GM12801 (cell line): ENCODE results near the gene WAC.

Experiments
- TF ChIP-seq, protein P1 (sequence below): IDR thresholded peaks from one replicate; pipeline ENCODE4 v1.5.1; 2011; ENCODE audit warnings: control low read depth; ENCODE audit not compliant: insufficient read length; ENCODE audit errors: extremely low read depth

Gene WAC

DNA sequence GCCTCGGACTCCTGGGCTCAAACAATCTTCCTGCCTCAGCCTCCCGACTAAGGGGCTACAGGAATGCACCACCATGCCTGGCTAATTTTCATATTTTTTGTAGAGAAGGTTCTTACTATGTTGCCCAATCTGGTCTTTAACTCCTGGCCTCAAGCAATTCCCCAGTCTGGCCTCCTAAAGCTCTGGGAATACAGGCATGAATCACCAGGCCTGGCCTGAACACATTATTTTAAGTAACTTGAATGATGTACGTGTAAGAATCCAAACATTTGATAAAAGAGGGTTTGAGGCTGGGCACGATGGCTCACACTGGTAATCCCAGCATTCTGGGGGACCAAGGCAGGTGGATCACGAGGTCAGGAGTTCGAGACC is 131.4 kb downstream of the WAC start:
- TF ChIP-seq, protein P1, sequence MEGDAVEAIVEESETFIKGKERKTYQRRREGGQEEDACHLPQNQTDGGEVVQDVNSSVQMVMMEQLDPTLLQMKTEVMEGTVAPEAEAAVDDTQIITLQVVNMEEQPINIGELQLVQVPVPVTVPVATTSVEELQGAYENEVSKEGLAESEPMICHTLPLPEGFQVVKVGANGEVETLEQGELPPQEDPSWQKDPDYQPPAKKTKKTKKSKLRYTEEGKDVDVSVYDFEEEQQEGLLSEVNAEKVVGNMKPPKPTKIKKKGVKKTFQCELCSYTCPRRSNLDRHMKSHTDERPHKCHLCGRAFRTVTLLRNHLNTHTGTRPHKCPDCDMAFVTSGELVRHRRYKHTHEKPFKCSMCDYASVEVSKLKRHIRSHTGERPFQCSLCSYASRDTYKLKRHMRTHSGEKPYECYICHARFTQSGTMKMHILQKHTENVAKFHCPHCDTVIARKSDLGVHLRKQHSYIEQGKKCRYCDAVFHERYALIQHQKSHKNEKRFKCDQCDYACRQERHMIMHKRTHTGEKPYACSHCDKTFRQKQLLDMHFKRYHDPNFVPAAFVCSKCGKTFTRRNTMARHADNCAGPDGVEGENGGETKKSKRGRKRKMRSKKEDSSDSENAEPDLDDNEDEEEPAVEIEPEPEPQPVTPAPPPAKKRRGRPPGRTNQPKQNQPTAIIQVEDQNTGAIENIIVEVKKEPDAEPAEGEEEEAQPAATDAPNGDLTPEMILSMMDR, result no peak

DNA sequence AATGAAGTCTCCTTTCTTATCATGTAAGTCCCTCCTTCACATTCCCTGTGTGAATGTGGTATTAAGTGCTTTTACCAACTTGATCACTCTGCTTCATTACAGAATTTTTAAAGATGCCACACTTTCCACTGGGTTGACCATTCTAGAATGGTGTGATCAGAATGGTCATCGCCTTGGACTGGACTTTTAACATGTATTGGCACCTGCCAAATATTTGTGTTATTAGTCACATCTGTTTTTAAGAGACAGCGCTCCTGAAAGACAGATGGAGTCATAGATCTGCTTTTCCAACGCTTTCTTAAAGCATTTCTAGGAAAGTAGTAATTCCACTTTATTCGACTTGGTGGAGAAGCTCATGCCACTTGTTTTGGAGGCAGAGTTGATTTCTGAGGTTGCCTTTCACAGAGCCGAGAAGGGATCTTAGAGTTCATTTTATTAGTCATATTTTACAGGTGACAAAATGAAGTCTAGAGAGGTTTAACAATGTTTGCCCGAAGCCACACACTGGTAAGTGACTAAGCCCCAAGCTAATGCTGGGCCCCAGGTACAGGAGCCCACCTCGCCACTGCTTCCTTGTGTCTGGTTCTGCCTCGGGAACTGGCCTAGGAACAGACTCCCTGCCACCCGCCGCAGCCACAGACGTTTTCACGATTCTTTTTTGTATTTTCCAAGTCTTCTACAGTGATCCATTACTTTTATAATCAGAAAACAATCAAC is 134.0 kb downstream of the WAC start:
- TF ChIP-seq, protein P1, result no peak

DNA sequence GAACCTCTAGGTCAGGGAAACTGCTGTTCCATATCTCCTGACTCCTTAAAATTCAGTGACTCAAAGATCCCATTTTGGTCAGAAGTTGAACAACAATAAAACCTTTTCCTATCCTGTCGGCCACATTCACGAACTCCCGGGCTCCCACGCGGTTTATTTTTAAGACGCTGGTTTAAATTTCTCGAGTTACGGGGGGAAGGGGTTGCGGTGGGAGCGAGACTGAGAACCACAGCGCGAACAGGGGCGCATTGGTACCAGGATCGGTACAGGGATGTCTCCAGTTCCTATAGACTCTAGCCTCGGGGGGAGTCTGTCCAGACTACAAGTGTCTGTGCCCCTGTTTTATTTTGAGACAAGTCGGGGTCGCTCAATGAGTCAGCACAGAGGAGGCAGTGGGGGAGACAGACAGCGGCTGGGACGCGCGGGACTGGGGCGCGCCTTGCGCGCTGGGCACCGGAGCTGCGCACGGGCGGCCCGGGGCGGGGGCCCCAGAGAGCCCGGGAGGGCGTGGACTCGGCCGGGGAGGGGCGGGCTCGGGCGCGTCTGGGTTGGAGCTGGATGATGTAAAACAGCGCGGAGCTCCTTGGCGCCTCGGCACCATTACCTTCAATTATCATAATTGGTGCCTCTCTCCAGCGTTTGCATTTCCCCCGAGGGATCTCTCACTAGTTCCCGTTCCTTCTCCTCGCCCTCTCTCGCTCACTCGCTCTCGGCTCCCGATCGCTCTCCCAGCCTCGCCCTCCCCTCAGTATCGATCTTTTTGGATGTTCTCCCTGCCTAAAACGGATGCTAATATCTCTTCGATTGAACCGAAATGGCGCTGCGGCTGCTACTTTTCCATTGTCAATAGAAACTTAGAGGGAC is 135.7 kb downstream of the WAC start:
- TF ChIP-seq, protein P1, result no peak

DNA sequence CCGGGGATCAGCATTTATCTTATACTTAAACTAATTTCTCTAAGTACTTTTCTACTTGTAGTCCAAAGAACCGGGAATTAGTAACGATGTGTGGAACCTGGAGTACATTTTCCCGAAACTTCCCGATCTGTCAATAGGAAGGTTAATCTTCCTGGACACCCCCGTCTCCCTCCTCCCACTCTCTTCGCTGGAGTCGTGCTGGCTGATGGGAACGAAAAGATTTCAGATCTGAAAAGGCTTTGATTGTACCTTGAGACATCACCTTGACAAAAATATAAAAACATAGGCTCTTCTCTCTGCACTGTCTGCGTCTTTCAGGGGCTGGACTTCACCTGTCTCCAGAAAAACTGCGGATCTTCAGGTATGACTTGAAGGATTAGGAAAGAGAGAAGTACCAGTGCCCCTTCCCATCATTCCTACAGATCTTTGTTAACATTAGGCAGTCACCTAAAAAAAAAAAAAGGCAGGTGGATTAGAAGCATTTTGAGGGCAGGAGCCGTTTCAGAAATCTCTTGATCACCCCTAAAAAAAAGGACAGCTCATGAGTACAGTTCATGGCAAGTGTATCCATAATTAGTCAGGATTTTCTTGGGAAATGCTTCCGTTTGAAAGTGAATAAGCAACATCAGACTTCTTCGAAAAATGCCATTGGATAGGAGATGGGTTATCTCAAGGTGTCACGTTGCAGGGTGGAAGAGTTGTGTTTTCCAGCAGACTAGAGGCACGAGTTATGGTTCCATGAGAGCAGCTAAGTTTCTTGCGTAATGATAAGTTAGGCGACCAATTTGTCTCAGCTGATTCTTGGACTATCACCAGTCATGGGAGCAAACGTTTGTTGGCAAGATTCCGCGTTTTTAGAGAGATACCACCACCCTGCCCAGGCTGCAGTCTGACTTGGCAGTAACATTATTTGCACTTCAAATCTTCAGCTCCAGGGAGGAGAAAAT is 136.6 kb downstream of the WAC start:
- TF ChIP-seq, protein P1, result no peak
